Natural killer cell (primary cell): Measurements from ENCODE around the gene LGI1. TPM values are rescaled to one million over a fixed set of nuclear protein-coding genes. Genes with fewer than 3 reads are reported as not detected.

Source experiments
- ATAC-seq, 3 donors: fragments of 150-1000 bp in 2 of 3; fragments of 200-7000 bp in 1 of 3; cut with Tn5 transposase; 1 replicate in 1 of 3; 2 replicates in 2 of 3; pipeline ENCODE4 v1.10.0; 2021; ENCODE audit warnings: mild to moderate bottlenecking in 2 of 3, moderate library complexity in 2 of 3
- DNase-seq, 2 donors: peaks; one replicate each; pipeline versions ENCODE4 v3.0.0 to v3.0.0-alpha.2; 2013 to 2021; ENCODE audit warnings: mixed read lengths in 1 of 2
- H3K27ac ChIP-seq: one replicate; pipeline ENCODE4 v1.5.1; 2013; ENCODE audit warnings: mild to moderate bottlenecking, low read length
- H3K27me3 ChIP-seq: one replicate; pipeline ENCODE4 v1.6.1; 2013; ENCODE audit warnings: low read length; ENCODE audit not compliant: control insufficient read depth, insufficient read depth
- H3K36me3 ChIP-seq: one replicate; pipeline ENCODE4 v1.6.1; 2013; ENCODE audit warnings: low read length; ENCODE audit not compliant: control insufficient read depth, insufficient read depth
- H3K4me1 ChIP-seq: one replicate; pipeline ENCODE4 v1.6.1; 2013; ENCODE audit warnings: low read length; ENCODE audit not compliant: control insufficient read depth, insufficient read depth
- H3K4me3 ChIP-seq: one replicate; pipeline ENCODE4 v1.5.1; 2013; ENCODE audit warnings: low read length
- H3K9me3 ChIP-seq: one replicate; pipeline ENCODE4 v1.6.1; 2013; ENCODE audit warnings: low read length; ENCODE audit not compliant: control insufficient read depth, insufficient read depth
- H3K27ac Mint-ChIP-seq, 2 donors: one replicate each; pipeline ENCODE4 v1.8.0; 2022; ENCODE audit warnings: mild to moderate bottlenecking in 2 of 2, mixed read lengths in 2 of 2, moderate library complexity in 1 of 2
- H3K27me3 Mint-ChIP-seq, 2 donors: one replicate each; pipeline ENCODE4 v1.8.0; 2022; ENCODE audit warnings: low read depth in 2 of 2, mixed read lengths in 2 of 2
- H3K36me3 Mint-ChIP-seq: one replicate; pipeline ENCODE4 v1.8.0; 2022; ENCODE audit warnings: mixed read lengths
- H3K4me1 Mint-ChIP-seq, 2 donors: one replicate each; pipeline ENCODE4 v1.8.0; 2022; ENCODE audit warnings: mixed read lengths in 2 of 2
- H3K4me3 Mint-ChIP-seq: one replicate; pipeline ENCODE4 v1.8.0; 2022; ENCODE audit warnings: mild to moderate bottlenecking, moderate library complexity, mixed read lengths
- H3K9me3 Mint-ChIP-seq, 2 donors: one replicate each; pipeline ENCODE4 v1.8.0; 2022; ENCODE audit warnings: mixed read lengths in 2 of 2
- WGBS: methylation state at CpG from one replicate; pipeline ENCODE4 v1.1.7; 2013; ENCODE audit warnings: missing lambda C conversion rate; ENCODE audit not compliant: insufficient coverage; 5-methylcytosine and 5-hydroxymethylcytosine counted together
- intact Hi-C: fragments of 100-400 bp; cut with micrococcal nuclease; formaldehyde crosslinking; loops from one replicate; pipeline ENCODE4 v1.14.2; 2022
- total RNA-seq, 4 donors: library from RNA; stranded (reverse); fragments of 120-200 nt in 1 of 4; gene quantifications; one replicate each; pipeline versions ENCODE4 v1.2.3 to v1.2.4, GENCODE V29; 2013 to 2022
- TF ChIP-seq, protein P1 (sequence below): fragments of 200-600 bp; IDR thresholded peaks from one replicate; pipeline ENCODE4 v1.8.0; 2022; ENCODE audit warnings: antibody characterized with exemption

Gene LGI1
- total RNA-seq, 3 donors from 2014 or later (not counting 1 experiment from before 2014, with no cell fraction given): not detected

DNA sequence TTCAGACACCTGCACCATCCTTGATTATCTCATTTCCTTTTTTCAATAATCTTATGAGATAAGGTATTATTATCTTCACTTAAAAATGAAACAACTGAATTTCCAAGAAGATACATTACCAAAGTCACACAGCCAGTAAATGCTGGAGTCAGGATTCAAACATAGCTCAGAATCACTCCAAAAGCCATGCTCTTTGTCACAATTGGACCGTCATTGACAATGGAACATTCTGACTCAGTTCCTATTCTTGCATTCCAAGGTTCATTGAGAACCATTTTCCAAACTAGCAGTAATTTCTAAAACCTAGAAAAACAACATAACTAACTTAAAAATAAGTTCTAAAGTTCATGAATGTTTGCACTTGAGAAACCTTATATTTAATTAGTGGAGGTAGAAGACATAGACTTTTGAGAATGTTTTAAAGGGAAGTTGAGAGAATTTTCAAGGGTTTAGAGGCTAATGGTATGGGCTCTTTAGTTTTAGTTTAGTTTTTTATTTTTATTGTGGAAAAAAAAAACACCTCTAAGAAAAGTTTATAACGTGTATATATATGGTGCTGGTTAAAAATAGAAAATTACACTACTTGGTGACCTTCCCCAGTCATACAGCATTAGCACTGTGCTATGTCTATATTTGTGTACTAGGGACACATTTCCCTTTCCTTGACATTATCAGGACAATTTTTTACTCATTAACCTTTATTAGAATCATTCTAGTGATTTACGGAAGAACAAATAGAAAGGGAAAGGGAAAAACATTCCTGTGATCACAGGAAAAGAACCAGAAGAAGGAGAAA lies 30.9 kb downstream of the LGI1 start:
- H3K27ac ChIP-seq: no peak overlapping the region
- no peak overlapping the region for H3K4me3 Mint-ChIP-seq
- H3K27me3 Mint-ChIP-seq: peaks cover 8 to 9% of the 10 kb centered on the region in 2 donors
- DNase-seq (no peak), ATAC-seq (no peak)
- TF ChIP-seq, protein P1, sequence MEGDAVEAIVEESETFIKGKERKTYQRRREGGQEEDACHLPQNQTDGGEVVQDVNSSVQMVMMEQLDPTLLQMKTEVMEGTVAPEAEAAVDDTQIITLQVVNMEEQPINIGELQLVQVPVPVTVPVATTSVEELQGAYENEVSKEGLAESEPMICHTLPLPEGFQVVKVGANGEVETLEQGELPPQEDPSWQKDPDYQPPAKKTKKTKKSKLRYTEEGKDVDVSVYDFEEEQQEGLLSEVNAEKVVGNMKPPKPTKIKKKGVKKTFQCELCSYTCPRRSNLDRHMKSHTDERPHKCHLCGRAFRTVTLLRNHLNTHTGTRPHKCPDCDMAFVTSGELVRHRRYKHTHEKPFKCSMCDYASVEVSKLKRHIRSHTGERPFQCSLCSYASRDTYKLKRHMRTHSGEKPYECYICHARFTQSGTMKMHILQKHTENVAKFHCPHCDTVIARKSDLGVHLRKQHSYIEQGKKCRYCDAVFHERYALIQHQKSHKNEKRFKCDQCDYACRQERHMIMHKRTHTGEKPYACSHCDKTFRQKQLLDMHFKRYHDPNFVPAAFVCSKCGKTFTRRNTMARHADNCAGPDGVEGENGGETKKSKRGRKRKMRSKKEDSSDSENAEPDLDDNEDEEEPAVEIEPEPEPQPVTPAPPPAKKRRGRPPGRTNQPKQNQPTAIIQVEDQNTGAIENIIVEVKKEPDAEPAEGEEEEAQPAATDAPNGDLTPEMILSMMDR: no peak
- H3K27me3 ChIP-seq: no peaks in the 10 kb centered on the region
- H3K36me3 ChIP-seq: no peaks in the 10 kb centered on the region
- H3K4me3 ChIP-seq: no peak overlapping the region
- 96% methylated on average over 1 of the region's 3 CpGs for WGBS
- no peaks in the 10 kb centered on the region for H3K36me3 Mint-ChIP-seq
- H3K9me3 Mint-ChIP-seq: no peaks in the 10 kb centered on the region
- H3K9me3 ChIP-seq: no peaks in the 10 kb centered on the region
- H3K4me1 ChIP-seq: no peaks in the 10 kb centered on the region
- no peaks in the 10 kb centered on the region for H3K4me1 Mint-ChIP-seq
- H3K27ac Mint-ChIP-seq: no peak overlapping the region
- intact Hi-C loops: no loop called here

DNA sequence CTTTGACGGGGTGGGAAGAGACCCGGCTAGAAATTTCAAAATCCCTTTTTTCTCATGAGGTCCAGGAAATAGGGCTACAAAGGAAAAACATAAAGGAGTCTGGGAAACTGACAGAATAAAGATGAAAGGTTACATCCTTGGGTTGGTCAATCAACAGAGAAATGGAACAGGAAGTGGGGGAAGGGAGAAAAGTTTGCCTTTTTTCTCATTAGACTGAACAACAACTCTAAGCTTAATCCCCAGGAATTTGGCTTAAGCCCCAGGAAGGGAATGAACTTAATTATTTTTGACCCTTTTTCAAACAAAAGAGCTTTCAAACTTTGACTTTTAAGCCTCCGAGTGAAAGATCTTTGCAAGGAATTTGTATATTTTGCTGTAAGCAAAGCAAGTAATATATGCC lies 32.7 kb downstream of the LGI1 start:
- no peaks in the 10 kb centered on the region for H3K4me1 ChIP-seq
- H3K9me3 ChIP-seq: no peaks in the 10 kb centered on the region
- ATAC-seq (no peak), DNase-seq (no peak)
- H3K4me3 ChIP-seq: no peak overlapping the region
- intact Hi-C loops: no loop called here
- Mint-ChIP-seq H3K36me3 (no peaks in the 10 kb centered on the region), H3K4me1 (no peaks in the 10 kb centered on the region), H3K4me3 (no peak overlapping the region), H3K27ac (no peak overlapping the region), H3K27me3 (peaks cover 8 to 14% of the 10 kb centered on the region in 2 donors), H3K9me3 (no peaks in the 10 kb centered on the region)
- H3K27me3 ChIP-seq: no peaks in the 10 kb centered on the region
- no peaks in the 10 kb centered on the region for H3K36me3 ChIP-seq
- WGBS: 96% methylated on average over 2 of the region's 3 CpGs
- TF ChIP-seq, protein P1: no peak
- H3K27ac ChIP-seq: no peak overlapping the region

DNA sequence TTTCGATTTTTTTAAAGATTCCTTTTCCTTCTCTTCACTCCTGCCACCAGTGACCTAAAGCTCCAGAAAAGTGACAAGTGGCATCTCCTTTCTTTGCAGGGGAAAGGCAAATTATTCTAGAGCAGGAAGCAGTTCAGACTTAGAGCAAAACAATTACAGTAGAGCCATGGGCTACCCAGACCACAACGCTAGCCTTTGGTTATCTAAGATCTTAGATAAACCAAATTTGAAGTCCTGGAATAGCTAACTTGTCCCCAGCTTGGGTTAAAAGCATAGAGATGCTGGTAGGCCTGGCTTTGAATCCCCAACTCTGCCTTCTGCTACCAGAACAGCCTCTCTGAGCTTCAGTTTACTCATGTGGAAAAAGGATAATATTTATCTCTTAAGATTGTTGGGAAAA lies 38.4 kb downstream of the LGI1 start:
- Histone ChIP-seq H3K4me1 (no peaks in the 10 kb centered on the region), H3K36me3 (no peaks in the 10 kb centered on the region), H3K4me3 (no peak overlapping the region), H3K9me3 (no peaks in the 10 kb centered on the region), H3K27ac (no peak overlapping the region), H3K27me3 (no peaks in the 10 kb centered on the region)
- Mint-ChIP-seq H3K9me3 (no peaks in the 10 kb centered on the region), H3K4me1 (no peaks in the 10 kb centered on the region), H3K4me3 (no peak overlapping the region), H3K27me3 (peaks cover 0 to 26% of the 10 kb centered on the region in 2 donors), H3K36me3 (no peaks in the 10 kb centered on the region), H3K27ac (no peak overlapping the region)
- WGBS: 83% methylated on average over 2 of the region's 2 CpGs
- TF ChIP-seq, protein P1: no peak
- no peak for ATAC-seq
- intact Hi-C loops: no loop called here
- no peak for DNase-seq

DNA sequence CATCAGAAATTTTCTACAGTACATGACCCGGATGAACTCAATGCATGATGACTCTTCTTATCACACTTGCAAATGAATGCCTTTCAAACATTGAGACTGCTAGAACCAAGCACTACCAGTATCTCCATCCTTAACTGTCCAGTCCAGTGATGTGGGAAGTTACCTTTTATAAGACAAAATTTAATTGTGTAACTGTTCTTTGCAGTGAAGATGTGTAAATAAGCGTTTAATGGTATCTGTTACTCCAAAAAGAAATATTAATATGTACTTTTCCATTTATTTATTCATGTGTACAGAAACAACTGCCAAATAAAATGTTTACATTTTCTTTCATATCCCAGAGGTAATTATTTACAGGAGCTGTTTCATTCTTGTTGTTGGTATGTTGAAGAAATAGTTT lies 40.1 kb downstream of the LGI1 start:
- Histone ChIP-seq H3K27me3 (no peaks in the 10 kb centered on the region), H3K36me3 (no peaks in the 10 kb centered on the region), H3K27ac (no peak overlapping the region), H3K4me3 (no peak overlapping the region), H3K4me1 (no peaks in the 10 kb centered on the region), H3K9me3 (no peaks in the 10 kb centered on the region)
- TF ChIP-seq, protein P1: no peak
- Mint-ChIP-seq H3K36me3 (no peaks in the 10 kb centered on the region), H3K9me3 (peaks cover 0 to 2% of the 10 kb centered on the region in 2 donors), H3K27ac (no peak overlapping the region), H3K4me3 (no peak overlapping the region), H3K4me1 (no peaks in the 10 kb centered on the region), H3K27me3 (peaks cover 7 to 34% of the 10 kb centered on the region in 2 donors)
- DNase-seq (no peak), ATAC-seq (no peak)
- intact Hi-C loops: no loop called here
- WGBS: 100% methylated on average over 1 of the region's 2 CpGs
